Epithelial cell of proximal tubule (primary cell): ENCODE data around the gene IFIT1B. TPM values are rescaled to one million over a fixed set of nuclear protein-coding genes. Genes with fewer than 3 reads are reported as not detected.
"Not testable (repeated sequence)": the region's sequence is repeated elsewhere in the genome, so short reads cannot be mapped to it uniquely, and the experiment has no call there.

Source experiments
- DNase-seq: peaks from one replicate; pipeline ENCODE4 v3.0.0-alpha.2; 2011; ENCODE audit warnings: low read depth
- H3K4me3 ChIP-seq: 2 replicates; pipeline ENCODE4 v1.5.1; 2011; ENCODE audit warnings: low read depth, mild to moderate bottlenecking, low read length
- CTCF ChIP-seq: conservative IDR thresholded peaks from 2 replicates; pipeline ENCODE4 v1.5.1; 2012; ENCODE audit warnings: low read depth, mild to moderate bottlenecking, low read length
- total RNA-seq: library from RNA; depleted of rRNA; stranded (reverse); fragments of >200 nt; gene quantifications from 2 replicates; pipeline ENCODE4 v1.2.3, GENCODE V29; 2015

IFIT1B gene
- total RNA-seq, 1 donor from 2014 or later, result not detected

GRCh38 chr10:89348975-89349374 is 28.9 kb upstream of the IFIT1B start:
- no peak overlapping the region for H3K4me3 ChIP-seq
- DNase-seq, result no peak
- TF ChIP-seq CTCF, result no peak

GRCh38 chr10:89350631-89351315 is 27.1 kb upstream of the IFIT1B start:
- DNase-seq, result not testable (repeated sequence)
- peak overlapping the region; percentile 30 for H3K4me3 ChIP-seq

GRCh38 chr10:89351412-89351779 is 26.5 kb upstream of the IFIT1B start:
- TF ChIP-seq CTCF, result no peak
- H3K4me3 ChIP-seq, result peak overlapping the region; percentile 30
- no peak for DNase-seq

GRCh38 chr10:89351780-89352597 is 25.9 kb upstream of the IFIT1B start:
- DNase-seq, result peak; percentile 95
- TF ChIP-seq CTCF, result no peak
- peak overlapping the region; percentile 30 for H3K4me3 ChIP-seq

- no peak for DNase-seq
- no peak for TF ChIP-seq CTCF
- H3K4me3 ChIP-seq, result peak overlapping the region; percentile 30
These were observed 25.1 kb upstream of the IFIT1B start for GRCh38 chr10:89352802-89353201.

- H3K4me3 ChIP-seq, result no peak overlapping the region
- no peak for DNase-seq
- no peak for TF ChIP-seq CTCF
These were observed 22.4 kb upstream of the IFIT1B start for GRCh38 chr10:89355394-89355931.

- no peak overlapping the region for H3K4me3 ChIP-seq
- no peak for DNase-seq
- no peak for TF ChIP-seq CTCF
These were observed 20.8 kb upstream of the IFIT1B start for GRCh38 chr10:89357096-89357495.
